HepG2 (cell line): ENCODE measurements around the gene CDC14B. TPM values are rescaled to one million over a fixed set of nuclear protein-coding genes. Genes with fewer than 3 reads are reported as not detected.

Source experiments
- ELF3 ChIP-seq: IDR thresholded peaks from 2 replicates; pipeline ENCODE4 v1.6.1; 2016; ENCODE audit warnings: missing genetic modification reagents, missing compliant biosample characterization
- JUNB ChIP-seq: sonication (generic); formaldehyde crosslinking; IDR thresholded peaks from 2 replicates; pipeline ENCODE4 v1.8.0; 2022; ENCODE audit warnings: missing genetic modification reagents, mild to moderate bottlenecking, borderline replicate concordance
- MTA1 ChIP-seq: sonication (generic); formaldehyde crosslinking; IDR thresholded peaks from 2 replicates; pipeline ENCODE4 v1.4.0; 2020; ENCODE audit warnings: missing genetic modification reagents, mild to moderate bottlenecking, borderline replicate concordance
- SSRP1 ChIP-seq: IDR thresholded peaks from 2 replicates; pipeline ENCODE4 v1.6.1; 2016; ENCODE audit warnings: control low read depth
- TMF1 ChIP-seq: sonication (generic); formaldehyde crosslinking; IDR thresholded peaks from 2 replicates; pipeline ENCODE4 v1.8.1; 2022; ENCODE audit warnings: low read depth, missing genetic modification reagents
- XBP1 ChIP-seq: sonication (generic); formaldehyde crosslinking; IDR thresholded peaks from 2 replicates; pipeline ENCODE4 v1.5.0; 2020; ENCODE audit warnings: missing genetic modification reagents
- ZBTB40 ChIP-seq, 2 experiments: fragments of 450-650 bp in 1 of 2; sonication (generic) in 1 of 2; formaldehyde crosslinking in 1 of 2; IDR thresholded peaks; 2 replicates each; pipeline versions ENCODE4 v1.6.1 to v1.8.0; 2016 to 2022; ENCODE audit warnings: antibody characterized with exemption in 1 of 2, mild to moderate bottlenecking in 1 of 2, missing genetic modification reagents in 1 of 2
- ZNF24 ChIP-seq: fragments of 450-650 bp; IDR thresholded peaks from 2 replicates; pipeline ENCODE4 v1.6.1; 2017; ENCODE audit warnings: antibody characterized with exemption, mild to moderate bottlenecking
- ZNF543 ChIP-seq: sonication (generic); formaldehyde crosslinking; IDR thresholded peaks from 2 replicates; pipeline ENCODE4 v1.4.0; 2020; ENCODE audit warnings: mild to moderate bottlenecking, missing genetic modification reagents
- ZNF644 ChIP-seq: IDR thresholded peaks from 2 replicates; pipeline ENCODE4 v1.6.1; 2016; ENCODE audit warnings: low read depth
- ZNF713 ChIP-seq: sonication (generic); formaldehyde crosslinking; IDR thresholded peaks from 2 replicates; pipeline ENCODE4 v1.4.0; 2020; ENCODE audit warnings: mild to moderate bottlenecking, missing genetic modification reagents
- ZSCAN25 ChIP-seq: sonication (generic); formaldehyde crosslinking; IDR thresholded peaks from 2 replicates; pipeline ENCODE4 v1.8.0; 2022; ENCODE audit warnings: mild to moderate bottlenecking, missing genetic modification reagents
- polyA plus RNA-seq, 8 experiments: library from polyadenylated mRNA; depleted of rRNA in 3 of 8; stranded (reverse) in 7 of 8; unstranded in 1 of 8; fragments of >200 nt; fragmentation: Illumina TruSeq in 4 of 8; extraction: Trizol in 4 of 8; gene quantifications; 2 replicates each; pipeline versions ENCODE4 v1.2.1 to v1.2.3, GENCODE V29; 2011 to 2016; ENCODE audit warnings: low read depth in 4 of 8, missing spikeins in 1 of 8, mixed read lengths in 1 of 8; ENCODE audit not compliant: insufficient read depth in 1 of 8
- total RNA-seq, 5 experiments: library from RNA; depleted of rRNA; stranded (reverse); fragments of >200 nt; fragmentation: Illumina TruSeq; extraction: Trizol; gene quantifications; 2 replicates each; pipeline ENCODE4 v1.2.3, GENCODE V29; 2016; ENCODE audit warnings: low read depth in 1 of 5
- TF ChIP-seq, protein P1 (sequence below): IDR thresholded peaks from 2 replicates; pipeline ENCODE4 v1.6.1; 2016; ENCODE audit warnings: mild to moderate bottlenecking
- TF ChIP-seq, protein P2 (sequence below): sonication (generic); formaldehyde crosslinking; IDR thresholded peaks from 2 replicates; pipeline ENCODE4 v1.9.0; 2021; ENCODE audit warnings: missing genetic modification reagents, mild to moderate bottlenecking, borderline replicate concordance
- TF ChIP-seq, protein P3 (sequence below): sonication (generic); formaldehyde crosslinking; conservative IDR thresholded peaks from 2 replicates; pipeline ENCODE4 v1.8.1; 2023; ENCODE audit warnings: missing genetic modification reagents

Gene CDC14B
- total and polyA plus RNA-seq, 2 of the 13 experiments (the other 11 are each of a cell fraction or from before 2014, with no cell fraction given) = 25.8 to 33.3 TPM

GRCh38 chr9:96612105-96612965 lies 7.3 kb downstream of the CDC14B start (continued):
- TF ChIP-seq, protein P1, sequence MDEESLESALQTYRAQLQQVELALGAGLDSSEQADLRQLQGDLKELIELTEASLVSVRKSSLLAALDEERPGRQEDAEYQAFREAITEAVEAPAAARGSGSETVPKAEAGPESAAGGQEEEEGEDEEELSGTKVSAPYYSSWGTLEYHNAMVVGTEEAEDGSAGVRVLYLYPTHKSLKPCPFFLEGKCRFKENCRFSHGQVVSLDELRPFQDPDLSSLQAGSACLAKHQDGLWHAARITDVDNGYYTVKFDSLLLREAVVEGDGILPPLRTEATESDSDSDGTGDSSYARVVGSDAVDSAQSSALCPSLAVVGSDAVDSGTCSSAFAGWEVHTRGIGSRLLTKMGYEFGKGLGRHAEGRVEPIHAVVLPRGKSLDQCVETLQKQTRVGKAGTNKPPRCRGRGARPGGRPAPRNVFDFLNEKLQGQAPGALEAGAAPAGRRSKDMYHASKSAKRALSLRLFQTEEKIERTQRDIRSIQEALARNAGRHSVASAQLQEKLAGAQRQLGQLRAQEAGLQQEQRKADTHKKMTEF = peak; percentile 46; the same call in 1 of the 2 replicates
- 0 out of 2 replicates have a peak, but pooled peaks have one; percentile 81 for TF ChIP-seq SSRP1
- TF ChIP-seq, protein P2, sequence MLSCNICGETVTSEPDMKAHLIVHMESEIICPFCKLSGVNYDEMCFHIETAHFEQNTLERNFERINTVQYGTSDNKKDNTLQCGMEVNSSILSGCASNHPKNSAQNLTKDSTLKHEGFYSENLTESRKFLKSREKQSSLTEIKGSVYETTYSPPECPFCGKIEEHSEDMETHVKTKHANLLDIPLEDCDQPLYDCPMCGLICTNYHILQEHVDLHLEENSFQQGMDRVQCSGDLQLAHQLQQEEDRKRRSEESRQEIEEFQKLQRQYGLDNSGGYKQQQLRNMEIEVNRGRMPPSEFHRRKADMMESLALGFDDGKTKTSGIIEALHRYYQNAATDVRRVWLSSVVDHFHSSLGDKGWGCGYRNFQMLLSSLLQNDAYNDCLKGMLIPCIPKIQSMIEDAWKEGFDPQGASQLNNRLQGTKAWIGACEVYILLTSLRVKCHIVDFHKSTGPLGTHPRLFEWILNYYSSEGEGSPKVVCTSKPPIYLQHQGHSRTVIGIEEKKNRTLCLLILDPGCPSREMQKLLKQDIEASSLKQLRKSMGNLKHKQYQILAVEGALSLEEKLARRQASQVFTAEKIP (CRISPR knock-in tag) = no peak
- no peak for TF ChIP-seq ZNF713 (CRISPR knock-in tag)
- TF ChIP-seq TMF1 (CRISPR knock-in tag) = no peak
- TF ChIP-seq, protein P3, sequence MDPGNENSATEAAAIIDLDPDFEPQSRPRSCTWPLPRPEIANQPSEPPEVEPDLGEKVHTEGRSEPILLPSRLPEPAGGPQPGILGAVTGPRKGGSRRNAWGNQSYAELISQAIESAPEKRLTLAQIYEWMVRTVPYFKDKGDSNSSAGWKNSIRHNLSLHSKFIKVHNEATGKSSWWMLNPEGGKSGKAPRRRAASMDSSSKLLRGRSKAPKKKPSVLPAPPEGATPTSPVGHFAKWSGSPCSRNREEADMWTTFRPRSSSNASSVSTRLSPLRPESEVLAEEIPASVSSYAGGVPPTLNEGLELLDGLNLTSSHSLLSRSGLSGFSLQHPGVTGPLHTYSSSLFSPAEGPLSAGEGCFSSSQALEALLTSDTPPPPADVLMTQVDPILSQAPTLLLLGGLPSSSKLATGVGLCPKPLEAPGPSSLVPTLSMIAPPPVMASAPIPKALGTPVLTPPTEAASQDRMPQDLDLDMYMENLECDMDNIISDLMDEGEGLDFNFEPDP (CRISPR knock-in tag) = no peak
- no peak for TF ChIP-seq ZSCAN25 (CRISPR knock-in tag)
- TF ChIP-seq ZBTB40 (IDR thresholded peaks at IDR 0.05) = no peak
- no peak for TF ChIP-seq ZBTB40 (CRISPR knock-in tag; IDR thresholded peaks at IDR 0.05)
- no peak for TF ChIP-seq JUNB (CRISPR knock-in tag)
- TF ChIP-seq ZNF543 (CRISPR knock-in tag) = 0 out of 2 replicates have a peak, but pooled peaks have one; percentile 37
- 0 out of 2 replicates have a peak, but pooled peaks have one; percentile 12 for TF ChIP-seq ZNF644 (CRISPR knock-in tag)
- TF ChIP-seq ELF3 (CRISPR knock-in tag) = peak; percentile 37
- 0 out of 2 replicates have a peak, but pooled peaks have one; percentile 33 for TF ChIP-seq ZNF24
- TF ChIP-seq XBP1 = no peak
- peak; percentile 79 for TF ChIP-seq MTA1
